ENCODE data around the gene GPANK1. TPM values are rescaled to one million over a fixed set of nuclear protein-coding genes. Genes with fewer than 3 reads are reported as not detected.

The GPANK1 gene
- total and polyA plus RNA-seq, 2 donors (not counting 1 experiment from before 2014, with no cell fraction given): 22.6 to 24.3 TPM

DNA sequence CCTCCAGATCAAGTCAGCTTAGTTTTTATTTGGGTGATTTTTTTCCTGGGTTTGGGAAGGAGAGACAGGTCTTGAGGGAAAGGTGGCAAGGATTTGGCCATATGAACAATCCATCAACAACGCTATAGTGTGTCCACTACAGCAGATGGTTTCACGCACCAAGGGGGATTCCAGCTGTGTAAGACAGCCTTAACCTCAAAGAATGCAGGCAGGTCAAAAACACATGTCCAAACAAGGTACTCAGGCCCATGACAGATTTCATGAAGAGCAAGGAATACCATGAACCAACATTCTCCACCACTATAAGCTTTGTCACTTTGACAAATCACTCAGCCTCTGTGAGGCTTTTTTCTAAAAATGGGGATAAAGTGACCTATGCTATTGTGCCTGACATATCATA lies 47.8 kb downstream of the GPANK1 start:
- H3K27me3 ChIP-seq (replicated peaks in 1 of 4; ENCODE audit: control extremely low read depth in 1 of 4, control insufficient read depth in 3 of 4, insufficient read depth in 4 of 4, low read length in 3 of 4): no peaks in the 10 kb centered on the region
- CTCF ChIA-PET: interaction anchor here (1.3 to 5.6 kb wide), 4 partner anchors 8 to 70 kb away, joined by 3 to 44 read pairs (median 4); partner anchors contain the start of gene NFKBIL1
- POLR2A ChIA-PET: interaction anchor here (0.7 kb wide), 1 partner anchor 75 kb away, joined by 3 read pairs; no protein-coding TSS in a partner anchor
- H3K9me3 ChIP-seq (ENCODE audit: control extremely low read depth in 1 of 3, control insufficient read depth in 2 of 3, insufficient read depth in 1 of 3, low read length in 2 of 3): peaks cover 0 to 6% (median 0%) of the 10 kb centered on the region in 3 donors
- Mint-ChIP-seq H3K27ac (peak overlapping the region; percentile 17), H3K27me3 (no peaks in the 10 kb centered on the region), H3K9me3 (ENCODE audit: insufficient read depth) (no peaks in the 10 kb centered on the region), H3K4me1 (peaks cover 50% of the 10 kb centered on the region), H3K4me3 (no peak overlapping the region)
- no peak for DNase-seq
- peaks cover 0 to 5% of the 10 kb centered on the region in 2 experiments for H3K36me3 ChIP-seq (replicated peaks in 1 of 2; ENCODE audit: control extremely low read depth in 1 of 2, control insufficient read depth in 1 of 2, extremely low read depth in 1 of 2, insufficient read depth in 2 of 2, low read length in 1 of 2)
- ATAC-seq (ENCODE audit: low read depth): no peak
- no peak overlapping the region for H2AFZ ChIP-seq (ENCODE audit: insufficient read depth, low read depth, low read length, poor library complexity, severe bottlenecking)
- no peaks in the 10 kb centered on the region for H4K20me1 ChIP-seq (ENCODE audit: control insufficient read depth, insufficient read depth, low read length, poor library complexity, severe bottlenecking)
- no peak overlapping the region for H3K4me2 ChIP-seq (replicated peaks; ENCODE audit: low read depth, low read length, poor library complexity, severe bottlenecking)
- intact Hi-C loops (cut with micrococcal nuclease): no loop called here
- 84% methylated on average over 2 of the region's 2 CpGs for WGBS (ENCODE audit: insufficient coverage)
- H3K9ac ChIP-seq (ENCODE audit: low read length): no peak overlapping the region
- H3K4me1 ChIP-seq (ENCODE audit: control insufficient read depth in 2 of 2, insufficient read depth in 2 of 2, low read length in 2 of 2): peaks cover 36 to 45% of the 10 kb centered on the region in 2 donors
- no peak overlapping the region for H3K27ac ChIP-seq (ENCODE audit: low read length in 2 of 2)
- no peak overlapping the region for H3K4me3 ChIP-seq (ENCODE audit: control extremely low read depth in 1 of 5, extremely low read depth in 1 of 5, insufficient read depth in 1 of 5, low read depth in 2 of 5, low read length in 4 of 5)
- H3K79me2 ChIP-seq (ENCODE audit: control insufficient read depth, insufficient read depth, low read length): peaks cover 12% of the 10 kb centered on the region
- TF ChIP-seq, protein P1, sequence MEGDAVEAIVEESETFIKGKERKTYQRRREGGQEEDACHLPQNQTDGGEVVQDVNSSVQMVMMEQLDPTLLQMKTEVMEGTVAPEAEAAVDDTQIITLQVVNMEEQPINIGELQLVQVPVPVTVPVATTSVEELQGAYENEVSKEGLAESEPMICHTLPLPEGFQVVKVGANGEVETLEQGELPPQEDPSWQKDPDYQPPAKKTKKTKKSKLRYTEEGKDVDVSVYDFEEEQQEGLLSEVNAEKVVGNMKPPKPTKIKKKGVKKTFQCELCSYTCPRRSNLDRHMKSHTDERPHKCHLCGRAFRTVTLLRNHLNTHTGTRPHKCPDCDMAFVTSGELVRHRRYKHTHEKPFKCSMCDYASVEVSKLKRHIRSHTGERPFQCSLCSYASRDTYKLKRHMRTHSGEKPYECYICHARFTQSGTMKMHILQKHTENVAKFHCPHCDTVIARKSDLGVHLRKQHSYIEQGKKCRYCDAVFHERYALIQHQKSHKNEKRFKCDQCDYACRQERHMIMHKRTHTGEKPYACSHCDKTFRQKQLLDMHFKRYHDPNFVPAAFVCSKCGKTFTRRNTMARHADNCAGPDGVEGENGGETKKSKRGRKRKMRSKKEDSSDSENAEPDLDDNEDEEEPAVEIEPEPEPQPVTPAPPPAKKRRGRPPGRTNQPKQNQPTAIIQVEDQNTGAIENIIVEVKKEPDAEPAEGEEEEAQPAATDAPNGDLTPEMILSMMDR (IDR thresholded peaks at IDR 0.05): no peak
- no peak for TF ChIP-seq EZH2 (IDR thresholded peaks at IDR 0.05; ENCODE audit: borderline replicate concordance, insufficient read depth, low read depth, low read length, poor library complexity, severe bottlenecking)

DNA sequence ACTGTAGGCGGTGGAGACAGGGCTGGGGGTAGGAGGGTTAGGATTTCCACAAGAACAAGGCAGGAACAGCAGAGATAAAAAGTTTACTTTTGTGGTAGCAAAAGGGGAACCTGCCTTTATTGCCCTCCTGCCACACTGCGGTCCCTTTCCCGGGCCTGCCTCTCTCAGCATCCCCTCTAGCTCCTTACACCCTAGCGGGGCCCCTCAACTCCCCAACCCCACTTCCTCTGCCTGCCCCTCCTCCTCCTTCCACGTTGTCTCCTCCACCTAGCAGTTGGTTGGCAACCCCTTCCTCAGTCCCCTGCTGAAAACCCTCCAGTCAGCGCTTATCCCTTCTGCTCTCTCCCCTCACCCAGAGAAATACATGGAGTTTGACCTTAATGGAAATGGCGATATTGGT lies 49.0 kb downstream of the GPANK1 start:
- Histone ChIP-seq H3K4me2 (replicated peaks; ENCODE audit: low read depth, low read length, poor library complexity, severe bottlenecking) (peak overlapping the region; percentile 61), H4K20me1 (ENCODE audit: control insufficient read depth, insufficient read depth, low read length, poor library complexity, severe bottlenecking) (no peaks in the 10 kb centered on the region), H3K36me3 (replicated peaks in 1 of 2; ENCODE audit: control extremely low read depth in 1 of 2, control insufficient read depth in 1 of 2, extremely low read depth in 1 of 2, insufficient read depth in 2 of 2, low read length in 1 of 2) (no peaks in the 10 kb centered on the region), H3K4me3 (ENCODE audit: control extremely low read depth in 1 of 5, extremely low read depth in 1 of 5, insufficient read depth in 1 of 5, low read depth in 2 of 5, low read length in 4 of 5) (peak overlapping the region in 1 of 5 experiments; percentile 8), H2AFZ (ENCODE audit: insufficient read depth, low read depth, low read length, poor library complexity, severe bottlenecking) (peak overlapping the region; percentile 70), H3K27me3 (replicated peaks in 1 of 4; ENCODE audit: control extremely low read depth in 1 of 4, control insufficient read depth in 3 of 4, insufficient read depth in 4 of 4, low read length in 3 of 4) (no peaks in the 10 kb centered on the region), H3K4me1 (ENCODE audit: control insufficient read depth in 2 of 2, insufficient read depth in 2 of 2, low read length in 2 of 2) (peaks cover 27 to 34% of the 10 kb centered on the region in 2 donors), H3K9me3 (ENCODE audit: control extremely low read depth in 1 of 3, control insufficient read depth in 2 of 3, insufficient read depth in 1 of 3, low read length in 2 of 3) (peaks cover 0 to 6% (median 0%) of the 10 kb centered on the region in 3 donors), H3K27ac (ENCODE audit: low read length in 2 of 2) (peak overlapping the region; percentile 26 to 68), H3K79me2 (ENCODE audit: control insufficient read depth, insufficient read depth, low read length) (no peaks in the 10 kb centered on the region), H3K9ac (ENCODE audit: low read length) (no peak overlapping the region)
- DNase-seq: peak; percentile 56
- Mint-ChIP-seq H3K4me3 (peak overlapping the region; percentile 33), H3K27me3 (no peaks in the 10 kb centered on the region), H3K4me1 (peaks cover 40% of the 10 kb centered on the region), H3K9me3 (ENCODE audit: insufficient read depth) (no peaks in the 10 kb centered on the region), H3K27ac (peak overlapping the region; percentile 89)
- POLR2A ChIA-PET: interaction anchor here (0.5 to 0.9 kb wide), 2 partner anchors 19 to 24 kb away, joined by 3 to 6 read pairs; no protein-coding TSS in a partner anchor
- TF ChIP-seq, protein P1 (IDR thresholded peaks at IDR 0.05): no peak
- no peak for TF ChIP-seq EZH2 (IDR thresholded peaks at IDR 0.05; ENCODE audit: borderline replicate concordance, insufficient read depth, low read depth, low read length, poor library complexity, severe bottlenecking)
- 5% methylated on average over 4 of the region's 7 CpGs for WGBS (ENCODE audit: insufficient coverage)
- no peak for ATAC-seq (ENCODE audit: low read depth)
- CTCF ChIA-PET: interaction anchor here (0.8 to 5.6 kb wide), 4 partner anchors 18 to 75 kb away, joined by 3 to 44 read pairs (median 6); no protein-coding TSS in a partner anchor
- intact Hi-C loops (cut with micrococcal nuclease): no loop called here

Data from B cell (primary cell).